GM23338 (cell line): ENCODE data around the gene NT5DC2. TPM values are rescaled to one million over a fixed set of nuclear protein-coding genes. Genes with fewer than 3 reads are reported as not detected.

Experiments
- ATAC-seq: fragments of 200-7000 bp; cut with Tn5 transposase; 3 replicates; pipeline ENCODE4 v1.9.1; 2020
- DNase-seq: peaks from one replicate; pipeline ENCODE4 v3.0.0-alpha.2; 2015; ENCODE audit warnings: low spot score
- H2AFZ ChIP-seq: fragments of 200-600 bp; sonication (generic); 2 replicates; pipeline ENCODE4 v1.8.0; 2016; ENCODE audit warnings: antibody characterized with exemption, mild to moderate bottlenecking, moderate library complexity
- H3F3A ChIP-seq: fragments of 200-600 bp; sonication (generic); replicated peaks from 2 replicates; pipeline ENCODE4 v1.8.0; 2017; ENCODE audit warnings: antibody characterized with exemption, mixed run types, low read depth
- H3K27ac ChIP-seq: fragments of 200-600 bp; sonication (generic); 2 replicates; pipeline ENCODE4 v1.6.1; 2016; ENCODE audit warnings: low read depth
- H3K27me3 ChIP-seq: fragments of 200-600 bp; sonication (generic); 2 replicates; pipeline ENCODE4 v1.8.0; 2016; ENCODE audit warnings: mild to moderate bottlenecking, mixed run types, moderate library complexity; ENCODE audit not compliant: insufficient read depth
- H3K36me3 ChIP-seq: fragments of 200-600 bp; sonication (generic); 2 replicates; pipeline ENCODE4 v1.8.0; 2016; ENCODE audit warnings: mild to moderate bottlenecking; ENCODE audit not compliant: insufficient read depth
- H3K4me1 ChIP-seq: fragments of 200-600 bp; sonication (generic); 2 replicates; pipeline ENCODE4 v1.8.0; 2016; ENCODE audit warnings: mild to moderate bottlenecking, moderate library complexity; ENCODE audit not compliant: insufficient read depth
- H3K4me2 ChIP-seq: fragments of 200-600 bp; sonication (generic); 2 replicates; pipeline ENCODE4 v1.7.1; 2017; ENCODE audit warnings: mixed run types
- H3K4me3 ChIP-seq: fragments of 200-600 bp; sonication (generic); 2 replicates; pipeline ENCODE4 v1.6.1; 2016; ENCODE audit warnings: mixed run types
- H3K79me2 ChIP-seq: fragments of 200-600 bp; sonication (generic); replicated peaks from 2 replicates; pipeline ENCODE4 v1.8.0; 2017; ENCODE audit warnings: mild to moderate bottlenecking; ENCODE audit not compliant: insufficient read depth
- H3K9me2 ChIP-seq: fragments of 200-600 bp; sonication (generic); 2 replicates; pipeline ENCODE4 v1.8.0; 2017; ENCODE audit not compliant: insufficient read depth
- H4K20me1 ChIP-seq: fragments of 200-600 bp; sonication (generic); replicated peaks from 2 replicates; pipeline ENCODE4 v1.8.0; 2017; ENCODE audit warnings: mild to moderate bottlenecking; ENCODE audit not compliant: insufficient read depth
- H3K27ac Mint-ChIP-seq: 2 replicates; pipeline ENCODE4 v1.8.0; 2020; ENCODE audit warnings: inconsistent platforms, mild to moderate bottlenecking, moderate library complexity, mixed read lengths
- H3K27me3 Mint-ChIP-seq: 3 replicates; pipeline ENCODE4 v1.8.0; 2022; ENCODE audit warnings: low read depth, mild to moderate bottlenecking, moderate library complexity, mixed read lengths, inconsistent platforms; ENCODE audit not compliant: insufficient read depth, poor library complexity
- H3K36me3 Mint-ChIP-seq: 3 replicates; pipeline ENCODE4 v1.8.0; 2021; ENCODE audit warnings: low read depth, mild to moderate bottlenecking, inconsistent platforms, moderate library complexity, mixed read lengths
- H3K4me1 Mint-ChIP-seq: 3 replicates; pipeline ENCODE4 v1.8.0; 2020; ENCODE audit warnings: mild to moderate bottlenecking, inconsistent platforms, mixed read lengths
- H3K4me3 Mint-ChIP-seq: 3 replicates; pipeline ENCODE4 v1.8.0; 2021; ENCODE audit warnings: moderate library complexity, mild to moderate bottlenecking, inconsistent platforms, mixed read lengths
- H3K9me3 Mint-ChIP-seq: 3 replicates; pipeline ENCODE4 v1.8.0; 2020; ENCODE audit warnings: moderate library complexity, mild to moderate bottlenecking, inconsistent platforms, mixed read lengths
- CREB1 ChIP-seq: fragments of 250-450 bp; sonication (Bioruptor Pico); IDR thresholded peaks from 2 replicates; pipeline ENCODE4 v1.5.0; 2020; ENCODE audit warnings: low read depth, mild to moderate bottlenecking, moderate library complexity
- EZH2 ChIP-seq: fragments of 200-600 bp; sonication (generic); IDR thresholded peaks from one replicate; pipeline ENCODE4 v1.8.0; 2017; ENCODE audit warnings: antibody characterized with exemption, mild to moderate bottlenecking, low read depth; ENCODE audit not compliant: unreplicated experiment
- EZH2phosphoT487 ChIP-seq: fragments of 200-600 bp; sonication (generic); IDR thresholded peaks from one replicate; pipeline ENCODE4 v1.8.1; 2018; ENCODE audit warnings: antibody characterized with exemption; ENCODE audit not compliant: unreplicated experiment
- JUNB ChIP-seq: IDR thresholded peaks from one replicate; pipeline ENCODE4 v1.6.1; 2016; ENCODE audit warnings: antibody characterized with exemption; ENCODE audit not compliant: unreplicated experiment
- NANOG ChIP-seq: IDR thresholded peaks from 2 replicates; pipeline ENCODE4 v1.6.1; 2016; ENCODE audit warnings: antibody characterized with exemption, borderline replicate concordance
- POLR2AphosphoS5 ChIP-seq: IDR thresholded peaks from 2 replicates; pipeline ENCODE4 v1.6.1; 2016; ENCODE audit warnings: antibody characterized with exemption, low read depth
- STAT1 ChIP-seq: IDR thresholded peaks from one replicate; pipeline ENCODE4 v1.6.1; 2016; ENCODE audit warnings: antibody characterized with exemption; ENCODE audit not compliant: unreplicated experiment
- ZNF114 ChIP-seq: fragments of 250-450 bp; sonication (Bioruptor Pico); IDR thresholded peaks from 2 replicates; pipeline ENCODE4 v1.5.0; 2020; ENCODE audit warnings: mild to moderate bottlenecking, moderate library complexity
- ZNF331 ChIP-seq: fragments of 250-450 bp; sonication (Bioruptor Pico); IDR thresholded peaks from 2 replicates; pipeline ENCODE4 v1.5.0; 2020; ENCODE audit warnings: low read depth, mild to moderate bottlenecking, moderate library complexity
- polyA plus RNA-seq: library from polyadenylated mRNA; unstranded; fragments of >200 nt; fragmentation: Nextera tagmentation; extraction: Ambion mirVana; gene quantifications from 2 replicates; pipeline ENCODE4 v1.2.1, GENCODE V29; 2016
- total RNA-seq: library from RNA; depleted of rRNA; stranded (reverse); fragments of >200 nt; shearing (Covaris generic); gene quantifications from 2 replicates; pipeline ENCODE4 v1.2.3, GENCODE V29; 2014
- TF ChIP-seq, protein P1 (sequence below): IDR thresholded peaks from 2 replicates; pipeline ENCODE4 v1.6.1; 2016; ENCODE audit warnings: antibody characterized with exemption
- TF ChIP-seq, protein P2 (sequence below): fragments of 250-450 bp; sonication (Bioruptor Pico); IDR thresholded peaks from 2 replicates; pipeline ENCODE4 v1.5.0; 2020; ENCODE audit warnings: mild to moderate bottlenecking, moderate library complexity
- TF ChIP-seq, protein P3 (sequence below), 2 experiments: fragments of 200-600 bp in 1 of 2; sonication (generic) in 1 of 2; conservative IDR thresholded peaks; 2 replicates each; pipeline versions ENCODE4 v1.5.1 to v1.6.1; 2016 to 2017; ENCODE audit warnings: antibody characterized with exemption in 2 of 2, low read depth in 2 of 2, mild to moderate bottlenecking in 2 of 2, moderate library complexity in 1 of 2
- TF ChIP-seq, protein P4 (sequence below): IDR thresholded peaks from one replicate; pipeline ENCODE4 v1.6.1; 2018; ENCODE audit warnings: antibody characterized with exemption; ENCODE audit not compliant: unreplicated experiment

The NT5DC2 gene
- total and polyA plus RNA-seq, 2 experiments from 2014 or later: 269 to 324 TPM

DNA sequence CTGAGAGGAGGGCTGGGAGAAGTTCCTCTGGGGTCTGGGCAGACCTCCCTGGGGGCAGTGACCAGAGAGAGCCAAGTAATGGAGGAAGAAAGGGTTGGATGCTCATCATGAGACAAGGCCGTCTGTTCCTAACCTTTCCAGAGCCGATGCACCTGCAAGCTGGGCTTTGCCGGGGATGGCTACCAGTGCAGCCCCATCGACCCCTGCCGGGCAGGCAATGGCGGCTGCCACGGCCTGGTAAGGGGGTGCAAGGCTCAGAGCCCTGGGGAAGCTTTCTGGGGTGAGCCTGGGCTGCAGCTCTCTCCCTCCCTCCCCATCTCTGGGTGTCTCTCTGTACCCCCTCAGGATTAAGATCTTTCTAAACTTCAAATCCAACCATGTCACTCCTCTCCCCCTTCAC is 22.1 kb downstream of the NT5DC2 start:
- TF ChIP-seq EZH2phosphoT487 (no peak), POLR2AphosphoS5 (no peak), CREB1 (CRISPR knock-in tag) (no peak), NANOG (no peak), JUNB (no peak), EZH2 (no peak), STAT1 (no peak), ZNF331 (CRISPR knock-in tag) (no peak), ZNF114 (CRISPR knock-in tag) (no peak)
- TF ChIP-seq, protein P1, sequence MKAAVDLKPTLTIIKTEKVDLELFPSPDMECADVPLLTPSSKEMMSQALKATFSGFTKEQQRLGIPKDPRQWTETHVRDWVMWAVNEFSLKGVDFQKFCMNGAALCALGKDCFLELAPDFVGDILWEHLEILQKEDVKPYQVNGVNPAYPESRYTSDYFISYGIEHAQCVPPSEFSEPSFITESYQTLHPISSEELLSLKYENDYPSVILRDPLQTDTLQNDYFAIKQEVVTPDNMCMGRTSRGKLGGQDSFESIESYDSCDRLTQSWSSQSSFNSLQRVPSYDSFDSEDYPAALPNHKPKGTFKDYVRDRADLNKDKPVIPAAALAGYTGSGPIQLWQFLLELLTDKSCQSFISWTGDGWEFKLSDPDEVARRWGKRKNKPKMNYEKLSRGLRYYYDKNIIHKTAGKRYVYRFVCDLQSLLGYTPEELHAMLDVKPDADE: no peak
- TF ChIP-seq, protein P2, sequence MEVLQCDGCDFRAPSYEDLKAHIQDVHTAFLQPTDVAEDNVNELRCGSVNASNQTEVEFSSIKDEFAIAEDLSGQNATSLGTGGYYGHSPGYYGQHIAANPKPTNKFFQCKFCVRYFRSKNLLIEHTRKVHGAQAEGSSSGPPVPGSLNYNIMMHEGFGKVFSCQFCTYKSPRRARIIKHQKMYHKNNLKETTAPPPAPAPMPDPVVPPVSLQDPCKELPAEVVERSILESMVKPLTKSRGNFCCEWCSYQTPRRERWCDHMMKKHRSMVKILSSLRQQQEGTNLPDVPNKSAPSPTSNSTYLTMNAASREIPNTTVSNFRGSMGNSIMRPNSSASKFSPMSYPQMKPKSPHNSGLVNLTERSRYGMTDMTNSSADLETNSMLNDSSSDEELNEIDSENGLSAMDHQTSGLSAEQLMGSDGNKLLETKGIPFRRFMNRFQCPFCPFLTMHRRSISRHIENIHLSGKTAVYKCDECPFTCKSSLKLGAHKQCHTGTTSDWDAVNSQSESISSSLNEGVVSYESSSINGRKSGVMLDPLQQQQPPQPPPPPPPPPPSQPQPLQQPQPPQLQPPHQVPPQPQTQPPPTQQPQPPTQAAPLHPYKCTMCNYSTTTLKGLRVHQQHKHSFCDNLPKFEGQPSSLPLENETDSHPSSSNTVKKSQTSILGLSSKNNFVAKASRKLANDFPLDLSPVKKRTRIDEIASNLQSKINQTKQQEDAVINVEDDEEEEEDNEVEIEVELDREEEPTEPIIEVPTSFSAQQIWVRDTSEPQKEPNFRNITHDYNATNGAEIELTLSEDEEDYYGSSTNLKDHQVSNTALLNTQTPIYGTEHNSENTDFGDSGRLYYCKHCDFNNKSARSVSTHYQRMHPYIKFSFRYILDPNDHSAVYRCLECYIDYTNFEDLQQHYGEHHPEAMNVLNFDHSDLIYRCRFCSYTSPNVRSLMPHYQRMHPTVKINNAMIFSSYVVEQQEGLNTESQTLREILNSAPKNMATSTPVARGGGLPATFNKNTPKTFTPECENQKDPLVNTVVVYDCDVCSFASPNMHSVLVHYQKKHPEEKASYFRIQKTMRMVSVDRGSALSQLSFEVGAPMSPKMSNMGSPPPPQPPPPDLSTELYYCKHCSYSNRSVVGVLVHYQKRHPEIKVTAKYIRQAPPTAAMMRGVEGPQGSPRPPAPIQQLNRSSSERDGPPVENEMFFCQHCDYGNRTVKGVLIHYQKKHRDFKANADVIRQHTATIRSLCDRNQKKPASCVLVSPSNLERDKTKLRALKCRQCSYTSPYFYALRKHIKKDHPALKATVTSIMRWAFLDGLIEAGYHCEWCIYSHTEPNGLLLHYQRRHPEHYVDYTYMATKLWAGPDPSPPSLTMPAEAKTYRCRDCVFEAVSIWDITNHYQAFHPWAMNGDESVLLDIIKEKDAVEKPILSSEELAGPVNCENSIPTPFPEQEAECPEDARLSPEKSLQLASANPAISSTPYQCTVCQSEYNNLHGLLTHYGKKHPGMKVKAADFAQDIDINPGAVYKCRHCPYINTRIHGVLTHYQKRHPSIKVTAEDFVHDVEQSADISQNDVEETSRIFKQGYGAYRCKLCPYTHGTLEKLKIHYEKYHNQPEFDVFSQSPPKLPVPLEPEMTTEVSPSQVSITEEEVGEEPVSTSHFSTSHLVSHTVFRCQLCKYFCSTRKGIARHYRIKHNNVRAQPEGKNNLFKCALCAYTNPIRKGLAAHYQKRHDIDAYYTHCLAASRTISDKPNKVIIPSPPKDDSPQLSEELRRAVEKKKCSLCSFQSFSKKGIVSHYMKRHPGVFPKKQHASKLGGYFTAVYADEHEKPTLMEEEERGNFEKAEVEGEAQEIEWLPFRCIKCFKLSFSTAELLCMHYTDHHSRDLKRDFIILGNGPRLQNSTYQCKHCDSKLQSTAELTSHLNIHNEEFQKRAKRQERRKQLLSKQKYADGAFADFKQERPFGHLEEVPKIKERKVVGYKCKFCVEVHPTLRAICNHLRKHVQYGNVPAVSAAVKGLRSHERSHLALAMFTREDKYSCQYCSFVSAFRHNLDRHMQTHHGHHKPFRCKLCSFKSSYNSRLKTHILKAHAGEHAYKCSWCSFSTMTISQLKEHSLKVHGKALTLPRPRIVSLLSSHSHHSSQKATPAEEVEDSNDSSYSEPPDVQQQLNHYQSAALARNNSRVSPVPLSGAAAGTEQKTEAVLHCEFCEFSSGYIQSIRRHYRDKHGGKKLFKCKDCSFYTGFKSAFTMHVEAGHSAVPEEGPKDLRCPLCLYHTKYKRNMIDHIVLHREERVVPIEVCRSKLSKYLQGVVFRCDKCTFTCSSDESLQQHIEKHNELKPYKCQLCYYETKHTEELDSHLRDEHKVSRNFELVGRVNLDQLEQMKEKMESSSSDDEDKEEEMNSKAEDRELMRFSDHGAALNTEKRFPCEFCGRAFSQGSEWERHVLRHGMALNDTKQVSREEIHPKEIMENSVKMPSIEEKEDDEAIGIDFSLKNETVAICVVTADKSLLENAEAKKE (CRISPR knock-in tag): no peak
- TF ChIP-seq, protein P3, sequence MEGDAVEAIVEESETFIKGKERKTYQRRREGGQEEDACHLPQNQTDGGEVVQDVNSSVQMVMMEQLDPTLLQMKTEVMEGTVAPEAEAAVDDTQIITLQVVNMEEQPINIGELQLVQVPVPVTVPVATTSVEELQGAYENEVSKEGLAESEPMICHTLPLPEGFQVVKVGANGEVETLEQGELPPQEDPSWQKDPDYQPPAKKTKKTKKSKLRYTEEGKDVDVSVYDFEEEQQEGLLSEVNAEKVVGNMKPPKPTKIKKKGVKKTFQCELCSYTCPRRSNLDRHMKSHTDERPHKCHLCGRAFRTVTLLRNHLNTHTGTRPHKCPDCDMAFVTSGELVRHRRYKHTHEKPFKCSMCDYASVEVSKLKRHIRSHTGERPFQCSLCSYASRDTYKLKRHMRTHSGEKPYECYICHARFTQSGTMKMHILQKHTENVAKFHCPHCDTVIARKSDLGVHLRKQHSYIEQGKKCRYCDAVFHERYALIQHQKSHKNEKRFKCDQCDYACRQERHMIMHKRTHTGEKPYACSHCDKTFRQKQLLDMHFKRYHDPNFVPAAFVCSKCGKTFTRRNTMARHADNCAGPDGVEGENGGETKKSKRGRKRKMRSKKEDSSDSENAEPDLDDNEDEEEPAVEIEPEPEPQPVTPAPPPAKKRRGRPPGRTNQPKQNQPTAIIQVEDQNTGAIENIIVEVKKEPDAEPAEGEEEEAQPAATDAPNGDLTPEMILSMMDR (conservative IDR thresholded peaks at IDR 0.05; ENCODE audit: low read depth in 2 of 2): no peak
- TF ChIP-seq, protein P4, sequence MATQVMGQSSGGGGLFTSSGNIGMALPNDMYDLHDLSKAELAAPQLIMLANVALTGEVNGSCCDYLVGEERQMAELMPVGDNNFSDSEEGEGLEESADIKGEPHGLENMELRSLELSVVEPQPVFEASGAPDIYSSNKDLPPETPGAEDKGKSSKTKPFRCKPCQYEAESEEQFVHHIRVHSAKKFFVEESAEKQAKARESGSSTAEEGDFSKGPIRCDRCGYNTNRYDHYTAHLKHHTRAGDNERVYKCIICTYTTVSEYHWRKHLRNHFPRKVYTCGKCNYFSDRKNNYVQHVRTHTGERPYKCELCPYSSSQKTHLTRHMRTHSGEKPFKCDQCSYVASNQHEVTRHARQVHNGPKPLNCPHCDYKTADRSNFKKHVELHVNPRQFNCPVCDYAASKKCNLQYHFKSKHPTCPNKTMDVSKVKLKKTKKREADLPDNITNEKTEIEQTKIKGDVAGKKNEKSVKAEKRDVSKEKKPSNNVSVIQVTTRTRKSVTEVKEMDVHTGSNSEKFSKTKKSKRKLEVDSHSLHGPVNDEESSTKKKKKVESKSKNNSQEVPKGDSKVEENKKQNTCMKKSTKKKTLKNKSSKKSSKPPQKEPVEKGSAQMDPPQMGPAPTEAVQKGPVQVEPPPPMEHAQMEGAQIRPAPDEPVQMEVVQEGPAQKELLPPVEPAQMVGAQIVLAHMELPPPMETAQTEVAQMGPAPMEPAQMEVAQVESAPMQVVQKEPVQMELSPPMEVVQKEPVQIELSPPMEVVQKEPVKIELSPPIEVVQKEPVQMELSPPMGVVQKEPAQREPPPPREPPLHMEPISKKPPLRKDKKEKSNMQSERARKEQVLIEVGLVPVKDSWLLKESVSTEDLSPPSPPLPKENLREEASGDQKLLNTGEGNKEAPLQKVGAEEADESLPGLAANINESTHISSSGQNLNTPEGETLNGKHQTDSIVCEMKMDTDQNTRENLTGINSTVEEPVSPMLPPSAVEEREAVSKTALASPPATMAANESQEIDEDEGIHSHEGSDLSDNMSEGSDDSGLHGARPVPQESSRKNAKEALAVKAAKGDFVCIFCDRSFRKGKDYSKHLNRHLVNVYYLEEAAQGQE: no peak
- H3K4me3 Mint-ChIP-seq: no peak overlapping the region
- no peak overlapping the region for H3K27ac Mint-ChIP-seq
- Histone ChIP-seq H3K4me2 (no peak overlapping the region), H4K20me1 (no peaks in the 10 kb centered on the region), H3K27me3 (no peaks in the 10 kb centered on the region), H3K36me3 (no peaks in the 10 kb centered on the region), H3K9me2 (no peaks in the 10 kb centered on the region), H2AFZ (no peak overlapping the region), H3K4me1 (no peaks in the 10 kb centered on the region), H3K4me3 (no peak overlapping the region), H3K79me2 (no peaks in the 10 kb centered on the region), H3F3A (no peaks in the 10 kb centered on the region), H3K27ac (no peak overlapping the region)
- no peaks in the 10 kb centered on the region; the same call in 2 of the 3 replicates for H3K9me3 Mint-ChIP-seq
- H3K4me1 Mint-ChIP-seq: peaks cover 2% of the 10 kb centered on the region; the same call in 2 of the 3 replicates
- ATAC-seq: no peak
- no peaks in the 10 kb centered on the region for H3K36me3 Mint-ChIP-seq
- peaks cover 12% of the 10 kb centered on the region for H3K27me3 Mint-ChIP-seq
- DNase-seq: no peak
